ENCODE data around the gene DPEP1. TPM values are rescaled to one million over a fixed set of nuclear protein-coding genes. Genes with fewer than 3 reads are reported as not detected.
A peak's percentile ranks its signal among the peaks of the same experiment; 100 is the strongest.

The DPEP1 gene
- total RNA-seq, 1 donor from 2014 or later, result not detected

DNA sequence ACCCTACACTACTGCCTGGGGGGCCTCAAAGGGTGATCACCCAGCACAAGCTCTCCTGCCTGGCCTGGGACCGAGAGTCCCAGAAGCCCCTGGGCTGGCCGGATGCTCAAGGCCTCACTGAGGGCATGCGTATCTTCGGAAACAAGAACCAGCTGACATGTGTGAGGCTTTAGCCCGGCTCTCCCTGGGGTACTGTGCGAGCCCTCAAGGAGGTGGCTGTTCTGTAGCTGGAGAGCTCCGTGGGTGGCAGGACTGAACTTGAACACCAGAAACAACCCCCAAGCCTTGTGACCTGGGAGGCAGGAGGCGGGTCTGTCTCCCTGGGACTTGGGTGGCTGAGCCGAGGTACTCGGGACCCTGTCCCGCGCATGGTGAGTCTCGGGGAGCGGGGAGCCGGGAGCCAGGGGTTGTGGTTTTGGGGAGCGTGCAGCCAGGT lies 7.0 kb downstream of the DPEP1 start:
- Mint-ChIP-seq H3K36me3 (ENCODE audit: unreplicated experiment) (no peaks in the 10 kb centered on the region), H3K27ac (ENCODE audit: unreplicated experiment) (no peak overlapping the region), H3K9me3 (ENCODE audit: unreplicated experiment) (no peaks in the 10 kb centered on the region), H3K4me1 (ENCODE audit: unreplicated experiment) (peaks cover 9% of the 10 kb centered on the region), H3K27me3 (ENCODE audit: unreplicated experiment) (peaks cover 7% of the 10 kb centered on the region), H3K4me3 (ENCODE audit: unreplicated experiment) (no peak overlapping the region)
- no peak for TF ChIP-seq CTCF (IDR thresholded peaks at IDR 0.05)
- DNase-seq (ENCODE audit: extremely low spot score, unreplicated experiment), result no peak

GRCh38 chr16:89621136-89621697 lies 7.8 kb downstream of the DPEP1 start:
- Mint-ChIP-seq H3K9me3 (ENCODE audit: unreplicated experiment) (no peaks in the 10 kb centered on the region), H3K36me3 (ENCODE audit: unreplicated experiment) (no peaks in the 10 kb centered on the region), H3K4me1 (ENCODE audit: unreplicated experiment) (peaks cover 9% of the 10 kb centered on the region), H3K27me3 (ENCODE audit: unreplicated experiment) (peaks cover 7% of the 10 kb centered on the region), H3K4me3 (ENCODE audit: unreplicated experiment) (no peak overlapping the region), H3K27ac (ENCODE audit: unreplicated experiment) (no peak overlapping the region)
- DNase-seq (ENCODE audit: extremely low spot score, unreplicated experiment), result no peak
- TF ChIP-seq CTCF (IDR thresholded peaks at IDR 0.05), result no peak

GRCh38 chr16:89621698-89622409 lies 8.4 kb downstream of the DPEP1 start:
- no peaks in the 10 kb centered on the region for H3K36me3 Mint-ChIP-seq (ENCODE audit: unreplicated experiment)
- H3K9me3 Mint-ChIP-seq (ENCODE audit: unreplicated experiment), result no peaks in the 10 kb centered on the region
- no peak for DNase-seq (ENCODE audit: extremely low spot score, unreplicated experiment)
- peaks cover 7% of the 10 kb centered on the region for H3K27me3 Mint-ChIP-seq (ENCODE audit: unreplicated experiment)
- H3K4me1 Mint-ChIP-seq (ENCODE audit: unreplicated experiment), result peaks cover 9% of the 10 kb centered on the region
- TF ChIP-seq CTCF (IDR thresholded peaks at IDR 0.05), result no peak
- H3K27ac Mint-ChIP-seq (ENCODE audit: unreplicated experiment), result no peak overlapping the region
- no peak overlapping the region for H3K4me3 Mint-ChIP-seq (ENCODE audit: unreplicated experiment)

DNA sequence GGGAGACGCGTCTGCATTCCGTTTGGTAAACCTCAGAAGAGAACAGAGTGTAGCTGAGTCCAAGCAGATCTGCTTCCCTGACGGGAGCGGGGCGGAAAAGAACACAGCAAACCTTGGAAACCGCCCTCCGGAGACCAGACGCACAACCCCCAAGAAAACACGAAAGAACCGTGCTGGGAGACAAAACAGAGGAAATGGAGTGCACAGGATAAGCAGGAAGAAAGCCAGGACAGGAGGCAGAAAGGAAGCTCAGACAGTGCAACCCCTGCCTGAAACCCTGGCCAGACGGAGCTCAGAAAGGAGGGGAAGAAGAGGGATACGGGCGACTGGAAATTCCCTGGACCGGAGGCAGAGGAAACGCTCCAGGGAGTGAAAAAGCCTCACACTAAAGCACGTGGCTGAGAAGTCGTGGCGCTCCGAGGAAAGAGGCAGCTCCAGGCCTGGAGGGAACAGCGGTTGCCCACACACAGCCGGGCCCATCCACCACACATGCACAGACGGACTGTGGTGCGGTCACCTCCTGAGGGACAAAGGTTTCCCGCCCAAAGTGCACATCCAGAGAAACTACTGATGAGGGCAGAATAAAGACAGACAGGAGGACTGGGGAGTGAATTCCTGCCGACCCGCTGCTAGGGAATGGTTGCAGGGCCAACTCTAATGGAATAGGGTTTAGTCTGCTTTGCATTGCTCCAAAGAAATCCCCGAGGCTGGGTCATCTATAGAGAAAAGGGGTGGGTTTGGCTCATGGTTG lies 10.2 kb downstream of the DPEP1 start:
- Mint-ChIP-seq H3K27ac (ENCODE audit: unreplicated experiment) (peak overlapping the region; percentile 21), H3K27me3 (ENCODE audit: unreplicated experiment) (peaks cover 7% of the 10 kb centered on the region), H3K9me3 (ENCODE audit: unreplicated experiment) (no peaks in the 10 kb centered on the region), H3K4me1 (ENCODE audit: unreplicated experiment) (peaks cover 9% of the 10 kb centered on the region), H3K36me3 (ENCODE audit: unreplicated experiment) (no peaks in the 10 kb centered on the region), H3K4me3 (ENCODE audit: unreplicated experiment) (no peak overlapping the region)
- no peak for DNase-seq (ENCODE audit: extremely low spot score, unreplicated experiment)
- no peak for TF ChIP-seq CTCF (IDR thresholded peaks at IDR 0.05)
